NCI-H1048 (cell line): ENCODE data around the gene TBX1.
A peak's percentile ranks its signal among the peaks of the same experiment; 100 is the strongest.

Source experiments
- DNase-seq: peaks from one replicate; lab custom pipeline; 2025; lab: John Stamatoyannopoulos, UW

TBX1 gene

DNA sequence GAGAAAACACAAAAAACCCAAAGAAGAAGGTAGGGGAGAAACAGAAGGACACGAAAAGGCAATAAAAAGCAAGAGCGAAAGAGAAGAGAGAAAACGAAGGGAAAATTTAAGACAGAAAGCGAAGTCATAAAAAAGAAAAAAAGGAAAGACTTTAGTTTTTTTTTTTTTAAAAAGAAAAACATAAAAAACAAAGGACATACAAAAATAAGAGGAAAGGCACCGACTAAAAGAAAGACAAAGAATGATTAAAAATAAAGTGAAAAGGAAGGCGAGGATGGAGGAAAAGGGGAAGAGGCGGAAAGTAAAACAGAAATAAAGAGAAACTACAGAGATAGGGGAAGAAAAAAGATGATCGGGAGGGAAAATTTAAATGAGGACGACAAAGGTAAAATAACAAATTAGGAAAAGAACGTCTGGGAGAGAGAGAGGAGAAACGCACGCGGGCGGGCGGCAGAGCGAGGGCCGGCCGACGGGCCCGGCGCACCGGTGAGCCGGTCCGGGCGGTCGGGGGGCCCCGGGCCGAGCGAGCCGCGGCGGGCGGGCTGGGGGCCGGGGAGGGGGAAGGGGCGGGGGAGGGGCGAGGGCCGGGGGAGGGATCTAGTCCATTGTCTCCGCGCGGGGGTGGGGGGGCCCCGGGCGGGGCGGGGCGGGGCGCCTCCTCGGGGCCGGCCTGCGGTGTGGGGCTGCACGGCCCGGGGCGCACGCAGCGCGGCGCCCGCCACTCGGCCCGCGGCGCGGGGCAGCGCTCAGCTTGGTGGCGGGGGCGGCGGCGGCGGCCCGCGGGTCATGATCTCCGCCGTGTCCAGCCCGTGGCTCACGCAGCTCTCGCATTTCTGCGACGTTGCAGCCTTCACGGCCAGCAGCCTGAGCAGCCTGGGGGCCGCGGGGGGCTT is at the start of gene TBX1:
Gene TBX1 (plus strand): TSS at position 721 of the 893 bp plus-strand sequence. CDS start 66 bp downstream, at position 787.
- no peak for DNase-seq

DNA sequence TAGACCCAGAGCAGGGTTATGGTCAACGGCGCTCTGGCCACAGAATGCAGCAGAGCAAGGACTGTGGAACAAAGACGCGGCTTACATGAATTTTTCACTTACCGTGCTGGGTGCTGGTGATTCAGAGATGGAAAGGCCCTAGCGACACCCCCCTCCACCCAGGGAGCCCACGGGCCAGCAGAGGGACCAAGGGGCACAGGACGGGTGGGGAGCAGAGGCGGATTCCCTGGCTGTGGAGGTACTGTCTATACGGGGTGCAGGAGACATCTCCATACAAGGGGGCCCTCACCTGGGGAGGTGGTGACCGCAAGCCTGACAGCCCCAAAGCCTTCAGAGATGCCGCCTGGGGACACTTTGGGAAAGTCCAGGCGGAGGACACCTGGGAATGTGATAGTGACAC is 47.3 kb upstream of the TBX1 start:
- DNase-seq, result no peak

GRCh38 chr22:19713650-19714311 is 46.8 kb upstream of the TBX1 start:
- no peak for DNase-seq

DNA sequence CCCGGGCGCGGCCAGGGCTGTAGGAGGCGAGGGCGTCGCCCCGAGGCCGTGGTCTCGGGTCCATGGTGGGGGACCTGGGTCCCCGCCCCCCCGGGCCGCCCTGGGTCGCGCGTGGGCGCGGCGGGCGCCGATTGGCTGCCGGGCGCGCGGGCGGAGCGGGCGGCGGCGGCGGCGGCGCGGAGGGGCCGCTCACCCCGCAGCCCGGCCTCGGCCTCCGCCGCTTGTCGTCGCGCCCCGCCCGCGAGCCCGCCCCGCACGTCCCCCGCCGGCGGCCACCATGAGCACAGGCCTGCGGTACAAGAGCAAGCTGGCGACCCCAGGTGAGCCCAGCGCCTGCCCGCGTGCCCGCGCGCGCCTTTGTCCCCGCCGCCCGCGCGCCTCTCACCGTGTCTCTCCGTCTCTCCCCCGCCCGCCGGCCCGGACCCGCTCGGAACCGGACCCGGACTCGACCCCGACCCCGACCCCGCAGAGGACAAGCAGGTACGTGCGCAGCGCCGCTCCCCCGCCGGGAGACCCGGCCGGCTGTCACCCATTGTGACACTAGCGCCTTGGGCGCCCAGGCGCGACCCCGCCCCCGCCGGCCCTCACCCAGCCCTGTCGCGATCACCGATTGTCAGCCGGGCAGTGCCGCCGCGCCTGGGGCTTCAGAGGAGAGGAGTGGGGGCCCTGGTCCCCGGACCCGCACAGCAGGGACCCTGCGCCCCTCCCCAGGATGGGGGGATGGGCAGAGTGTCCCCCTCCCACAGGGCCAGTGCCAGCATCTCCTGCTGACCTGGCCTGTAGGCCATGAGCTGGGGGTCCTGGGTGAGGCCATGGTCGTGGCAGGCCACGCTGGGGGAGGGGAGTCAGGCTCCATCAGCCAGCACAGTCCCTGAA is 46.0 kb upstream of the TBX1 start, which contains the start of gene SEPTIN5:
Gene SEPTIN5 (plus strand): TSS at position 192 of the 876 bp plus-strand sequence. CDS start 86 bp downstream, at position 278.
- DNase-seq, result no peak

DNA sequence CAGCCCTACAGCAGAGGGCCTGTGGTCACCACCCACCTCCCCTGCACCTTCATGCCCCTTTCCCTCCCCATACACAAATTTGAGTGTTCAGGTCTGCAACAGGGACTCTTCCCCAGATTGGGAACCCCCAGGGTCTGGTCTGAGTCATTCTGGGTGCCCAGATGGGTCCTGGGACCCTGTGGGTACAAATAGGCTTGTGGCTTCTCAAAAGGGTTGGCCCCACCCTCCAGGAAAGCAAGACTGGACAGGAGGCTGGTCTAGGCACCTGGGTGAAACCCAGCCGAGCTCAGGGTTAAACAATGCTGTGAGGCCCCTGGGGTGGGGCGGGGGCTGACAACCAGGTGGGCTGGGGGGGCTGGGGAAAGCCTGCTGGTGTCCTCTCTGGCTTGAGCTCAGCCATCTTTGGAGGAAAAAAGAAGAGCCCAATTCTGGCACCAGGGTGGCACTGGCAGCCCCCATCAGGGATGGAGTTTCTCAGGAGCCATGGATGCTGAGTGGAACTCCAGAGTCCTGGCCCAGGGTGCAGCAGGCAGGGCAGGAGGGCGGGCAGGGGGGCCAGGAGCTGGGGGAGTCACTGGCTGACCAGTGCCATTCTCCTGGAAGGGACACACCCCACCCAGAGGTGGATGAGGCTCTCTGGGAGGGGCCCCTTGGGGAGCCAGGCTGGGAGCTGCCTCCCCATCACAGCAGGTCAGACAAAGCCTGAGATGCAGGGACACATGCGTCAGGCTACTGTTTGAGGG is 45.2 kb upstream of the TBX1 start:
- DNase-seq, result no peak

- DNase-seq, result no peak
Observed at GRCh38 chr22:19716041-19716828, 44.3 kb upstream of the TBX1 start.

- no peak for DNase-seq
Observed at GRCh38 chr22:19716829-19717105, 43.8 kb upstream of the TBX1 start.

GRCh38 chr22:19717181-19717580 is 43.4 kb upstream of the TBX1 start:
- no peak for DNase-seq

GRCh38 chr22:19717691-19718455 is 42.7 kb upstream of the TBX1 start:
- DNase-seq, result peak; percentile 26

GRCh38 chr22:19718456-19719049 is 42.0 kb upstream of the TBX1 start:
- no peak for DNase-seq

DNA sequence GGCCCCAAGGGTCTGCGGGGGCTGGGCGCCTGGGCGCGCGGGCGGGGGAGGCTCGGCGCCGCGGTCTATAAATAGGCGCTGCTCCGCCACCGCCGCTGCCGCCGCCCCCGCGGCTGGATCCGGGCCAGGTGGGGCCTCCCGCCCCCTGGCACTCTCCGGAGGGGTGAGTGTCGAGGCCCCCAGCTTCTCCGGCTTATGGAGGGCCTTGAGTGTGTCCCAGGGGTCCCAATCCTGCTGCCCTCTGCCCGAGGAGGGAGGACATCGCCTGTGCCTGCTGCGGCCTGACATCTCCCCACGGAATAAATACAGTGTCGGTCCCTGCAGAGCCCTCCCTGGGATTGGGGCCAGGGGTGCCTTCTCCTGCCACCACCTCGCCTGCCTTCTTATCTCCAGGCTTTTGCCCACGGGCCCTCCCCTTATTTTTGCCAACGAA is 41.5 kb upstream of the TBX1 start:
- DNase-seq, result no peak

DNA sequence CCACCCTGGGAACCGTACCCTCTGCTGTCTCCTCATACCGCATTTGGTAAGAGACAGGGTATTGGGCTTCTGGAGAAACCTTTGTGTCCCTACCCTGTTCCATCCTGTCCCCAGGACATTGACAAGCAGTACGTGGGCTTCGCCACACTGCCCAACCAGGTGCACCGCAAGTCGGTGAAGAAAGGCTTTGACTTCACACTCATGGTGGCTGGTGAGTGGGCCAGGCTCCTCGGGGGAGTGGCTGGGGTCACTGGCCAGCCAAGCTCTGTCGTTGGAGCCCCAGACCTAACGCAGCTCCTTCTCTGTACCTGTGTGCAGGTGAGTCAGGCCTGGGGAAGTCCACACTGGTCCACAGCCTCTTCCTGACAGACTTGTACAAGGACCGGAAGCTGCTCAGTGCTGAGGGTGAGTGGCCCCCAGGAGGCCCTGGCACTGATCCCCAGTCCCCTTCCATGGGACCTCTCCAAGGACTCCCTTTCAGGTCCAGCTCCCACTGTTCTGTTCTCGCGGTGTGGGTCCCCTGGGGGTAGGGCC is 41.0 kb upstream of the TBX1 start:
- DNase-seq, result no peak

GRCh38 chr22:19720150-19720827 is 40.3 kb upstream of the TBX1 start:
- DNase-seq, result no peak

GRCh38 chr22:19720999-19721329 is 39.6 kb upstream of the TBX1 start:
- DNase-seq, result no peak

- DNase-seq, result no peak
Observed at GRCh38 chr22:19721330-19722177, 39.0 kb upstream of the TBX1 start.

- no peak for DNase-seq
Observed at GRCh38 chr22:19722178-19722981, 38.2 kb upstream of the TBX1 start.

DNA sequence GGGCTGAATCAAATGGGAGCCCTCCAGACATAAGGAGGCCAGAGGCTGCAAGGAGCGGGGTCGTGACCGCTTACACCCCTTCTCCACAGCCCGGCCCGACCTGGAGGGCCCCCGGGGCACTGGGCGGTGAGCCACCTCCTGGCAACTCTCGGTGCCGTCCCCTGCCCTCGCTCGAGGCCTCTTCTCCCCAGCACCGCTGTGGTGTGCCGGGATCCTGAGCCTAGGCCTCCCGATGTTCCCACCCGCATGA is 37.7 kb upstream of the TBX1 start:
- DNase-seq, result no peak
